ENCODE results near the gene LMO7.
"Not testable (repeated sequence)": the region's sequence is repeated elsewhere in the genome, so short reads cannot be mapped to it uniquely, and the experiment has no call there.

The LMO7 gene

GRCh38 chr13:75699062-75699461, 62.9 kb downstream of the LMO7 start:
- DNase-seq (ENCODE audit: low read depth in 2 of 2), result no peak

GRCh38 chr13:75699717-75700116, 63.6 kb downstream of the LMO7 start:
- DNase-seq (ENCODE audit: low read depth in 2 of 2), result not testable (repeated sequence)

- no peak for DNase-seq (ENCODE audit: low read depth in 2 of 2)
Observed at GRCh38 chr13:75700552-75700951, 64.4 kb downstream of the LMO7 start.

GRCh38 chr13:75702476-75702875, 66.3 kb downstream of the LMO7 start:
- DNase-seq (ENCODE audit: low read depth in 2 of 2), result no peak

- DNase-seq (ENCODE audit: low read depth in 2 of 2), result no peak
Observed at GRCh38 chr13:75703769-75704168, 67.6 kb downstream of the LMO7 start.

- no peak for DNase-seq (ENCODE audit: low read depth in 2 of 2)
Observed at GRCh38 chr13:75704194-75704926, 68.2 kb downstream of the LMO7 start.

GRCh38 chr13:75704927-75705288, 68.8 kb downstream of the LMO7 start:
- no peak for DNase-seq (ENCODE audit: low read depth in 2 of 2)

- no peak for DNase-seq (ENCODE audit: low read depth in 2 of 2)
Observed at GRCh38 chr13:75705395-75705794, 69.3 kb downstream of the LMO7 start.

- DNase-seq (ENCODE audit: low read depth in 2 of 2), result no peak
Observed at GRCh38 chr13:75705908-75706307, 69.8 kb downstream of the LMO7 start.

- no peak for DNase-seq (ENCODE audit: low read depth in 2 of 2)
Observed at GRCh38 chr13:75713852-75714251, 77.7 kb downstream of the LMO7 start.

GRCh38 chr13:75715601-75716523, 79.7 kb downstream of the LMO7 start:
- DNase-seq (ENCODE audit: low read depth in 2 of 2), result no peak

GRCh38 chr13:75717525-75717924, 81.4 kb downstream of the LMO7 start:
- no peak for DNase-seq (ENCODE audit: low read depth in 2 of 2)

GRCh38 chr13:75721307-75721706, 85.2 kb downstream of the LMO7 start:
- no peak for DNase-seq (ENCODE audit: low read depth in 2 of 2)

- DNase-seq (ENCODE audit: low read depth in 2 of 2), result no peak
Observed at GRCh38 chr13:75723901-75724300, 87.8 kb downstream of the LMO7 start.

GRCh38 chr13:75724752-75725517, 88.8 kb downstream of the LMO7 start:
- no peak for DNase-seq (ENCODE audit: low read depth in 2 of 2)

GRCh38 chr13:75725736-75726135, 89.6 kb downstream of the LMO7 start:
- DNase-seq (ENCODE audit: low read depth in 2 of 2), result no peak

GRCh38 chr13:75726306-75726705, 90.2 kb downstream of the LMO7 start:
- no peak for DNase-seq (ENCODE audit: low read depth in 2 of 2)

- DNase-seq (ENCODE audit: low read depth in 2 of 2), result not testable (repeated sequence)
Observed at GRCh38 chr13:75733113-75733512, 97.0 kb downstream of the LMO7 start.

- no peak for DNase-seq (ENCODE audit: low read depth in 2 of 2)
Observed at GRCh38 chr13:75736173-75736572, 100.0 kb downstream of the LMO7 start.

GRCh38 chr13:75738841-75739240, 102.7 kb downstream of the LMO7 start:
- no peak for DNase-seq (ENCODE audit: low read depth in 2 of 2)

- DNase-seq (ENCODE audit: low read depth in 2 of 2), result no peak
Observed at GRCh38 chr13:75739244-75739868, 103.2 kb downstream of the LMO7 start.

GRCh38 chr13:75740031-75740430, 103.9 kb downstream of the LMO7 start:
- DNase-seq (ENCODE audit: low read depth in 2 of 2), result no peak
